GM18502 (cell line): Measurements from ENCODE around the gene SORD.
"Not testable (repeated sequence)": the region's sequence is repeated elsewhere in the genome, so short reads cannot be mapped to it uniquely, and the experiment has no call there.

Source experiments
- ATAC-seq: cut with Tn5 transposase; IDR thresholded peaks from one replicate; pipeline ENCODE4 v1.9.1; 2021; ENCODE audit warnings: mild to moderate bottlenecking; ENCODE audit not compliant: unreplicated experiment, poor library complexity

Gene SORD

DNA sequence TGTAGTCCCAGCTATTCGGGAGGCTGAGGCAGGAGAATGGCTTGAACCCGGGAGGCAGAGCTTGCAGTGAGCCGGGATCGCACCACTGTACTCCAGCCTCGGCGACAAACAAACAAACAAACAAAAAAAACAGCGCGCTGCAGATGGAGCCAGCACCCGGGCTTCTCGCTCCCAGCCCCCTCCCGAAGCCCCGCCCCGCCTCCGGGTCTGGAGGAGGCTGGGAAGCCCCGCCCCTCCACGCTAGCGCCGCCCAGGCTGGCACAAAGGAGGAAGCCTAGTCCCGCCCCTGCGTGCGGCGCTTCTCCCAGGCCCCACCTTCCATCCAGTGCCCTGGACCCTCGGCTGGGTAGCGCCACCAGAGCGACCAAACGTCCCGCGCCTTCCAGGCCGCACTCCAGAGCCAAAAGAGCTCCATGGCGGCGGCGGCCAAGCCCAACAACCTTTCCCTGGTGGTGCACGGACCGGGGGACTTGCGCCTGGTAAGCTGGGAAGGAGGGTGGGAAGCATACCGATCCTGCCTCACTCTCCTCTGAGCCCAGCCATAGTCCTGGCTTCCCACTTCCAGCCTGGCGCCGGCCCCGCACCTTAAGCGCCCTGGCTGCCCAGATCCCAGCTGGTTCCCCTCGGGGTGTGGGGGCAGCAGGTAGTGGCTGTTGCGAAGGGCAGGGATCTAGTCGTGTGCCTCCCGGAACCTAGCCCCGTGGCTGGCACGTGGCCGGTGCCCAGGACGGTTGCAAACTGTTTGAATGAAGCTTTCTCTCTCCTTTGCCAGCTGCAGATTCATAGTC is at the start of gene SORD:
TSS of gene SORD (plus strand) at position 325 of the 788 bp plus-strand sequence. CDS start at position 414, 89 bp downstream.
- peak; percentile 95 for ATAC-seq

DNA sequence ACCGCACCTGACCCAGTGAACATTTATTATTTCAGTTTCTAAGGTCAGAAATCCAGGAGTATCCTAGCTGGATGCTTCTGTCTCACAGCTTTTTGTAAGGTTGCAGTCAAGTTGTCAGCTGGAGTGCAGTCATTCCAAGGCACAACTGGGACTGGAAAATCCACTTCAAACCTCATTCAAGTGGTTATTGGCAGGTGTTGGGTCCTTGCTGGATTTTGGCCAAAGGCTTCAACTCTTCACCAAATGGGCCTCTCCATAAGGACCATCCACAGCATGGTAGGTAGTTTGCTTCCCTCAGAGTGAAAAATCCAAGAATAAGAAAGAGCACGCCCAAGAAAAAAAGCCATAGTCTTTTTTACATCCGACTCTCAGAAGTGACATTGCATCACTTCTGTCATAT is 46.8 kb upstream of the SORD start:
- not testable (repeated sequence) for ATAC-seq

DNA sequence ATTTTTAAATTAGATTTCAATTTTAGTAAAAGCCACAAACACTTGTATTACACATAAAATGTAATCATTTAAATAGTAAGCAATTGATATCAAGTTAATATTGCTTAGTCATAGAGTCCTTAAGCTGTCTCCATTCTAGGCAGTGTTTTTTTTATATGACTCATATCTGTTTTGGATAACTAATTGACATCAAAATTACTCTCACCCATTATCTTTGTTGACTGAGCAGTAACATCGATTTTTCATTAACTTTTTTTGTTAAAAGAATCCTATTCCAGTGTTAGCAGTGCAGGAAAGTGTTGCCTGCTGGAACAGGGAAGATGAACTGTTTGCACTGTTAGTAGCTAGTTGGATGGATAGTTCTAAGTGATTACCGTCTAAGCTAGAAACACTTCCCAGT is 45.2 kb upstream of the SORD start:
- ATAC-seq: not testable (repeated sequence)

DNA sequence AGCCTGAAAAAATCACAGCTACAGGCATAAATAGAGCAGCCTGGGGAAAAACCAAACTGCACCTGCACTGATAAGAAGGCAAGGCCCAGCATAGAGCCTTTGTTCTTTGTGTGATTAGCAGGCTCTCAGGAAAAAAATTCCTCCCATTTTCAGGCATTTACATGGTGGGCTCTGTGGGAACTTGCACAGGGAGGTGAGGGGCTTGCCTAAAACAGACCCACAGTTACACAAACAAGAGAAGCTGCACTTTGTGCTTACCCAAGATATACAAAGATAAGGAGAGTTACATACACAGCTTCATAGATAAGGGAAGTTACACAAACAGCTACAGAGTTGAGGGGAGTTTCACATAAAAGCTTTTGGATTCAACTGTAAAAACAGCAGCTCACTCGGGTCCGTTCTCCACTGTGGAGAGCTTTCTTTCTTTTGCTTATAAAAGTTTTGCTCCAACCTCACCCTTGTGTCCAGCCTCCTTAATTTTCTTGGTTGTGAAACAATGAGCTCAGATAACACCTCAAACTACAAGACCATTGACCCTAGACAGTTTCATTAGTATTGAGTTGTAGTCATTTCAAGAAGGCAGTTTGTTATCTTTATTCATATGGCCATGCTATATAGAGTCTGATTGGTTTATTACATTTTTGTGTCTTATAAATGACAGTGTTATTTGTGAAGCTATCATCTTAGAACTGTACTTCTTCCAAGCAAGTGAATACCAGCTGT is 43.2 kb upstream of the SORD start:
- ATAC-seq: not testable (repeated sequence)

DNA sequence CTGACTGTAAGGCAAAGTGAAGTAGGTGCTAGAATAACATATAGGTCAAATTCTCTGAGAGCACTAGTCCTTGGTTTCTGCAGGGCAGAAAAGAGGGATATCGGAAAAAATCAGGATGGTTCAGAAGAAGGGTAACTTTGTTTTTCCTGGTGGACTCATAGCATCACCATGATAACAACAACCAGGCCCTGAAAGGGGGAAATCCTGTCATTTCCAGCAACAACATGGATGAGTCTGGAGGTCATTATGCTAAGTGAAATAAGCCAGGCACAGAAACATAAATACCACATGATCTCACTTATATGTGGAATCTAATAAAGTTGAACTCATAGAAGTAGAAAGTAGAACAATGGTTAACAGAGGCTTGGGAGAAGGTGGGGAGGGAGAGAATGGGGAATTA is 38.9 kb upstream of the SORD start:
- ATAC-seq: not testable (repeated sequence)

DNA sequence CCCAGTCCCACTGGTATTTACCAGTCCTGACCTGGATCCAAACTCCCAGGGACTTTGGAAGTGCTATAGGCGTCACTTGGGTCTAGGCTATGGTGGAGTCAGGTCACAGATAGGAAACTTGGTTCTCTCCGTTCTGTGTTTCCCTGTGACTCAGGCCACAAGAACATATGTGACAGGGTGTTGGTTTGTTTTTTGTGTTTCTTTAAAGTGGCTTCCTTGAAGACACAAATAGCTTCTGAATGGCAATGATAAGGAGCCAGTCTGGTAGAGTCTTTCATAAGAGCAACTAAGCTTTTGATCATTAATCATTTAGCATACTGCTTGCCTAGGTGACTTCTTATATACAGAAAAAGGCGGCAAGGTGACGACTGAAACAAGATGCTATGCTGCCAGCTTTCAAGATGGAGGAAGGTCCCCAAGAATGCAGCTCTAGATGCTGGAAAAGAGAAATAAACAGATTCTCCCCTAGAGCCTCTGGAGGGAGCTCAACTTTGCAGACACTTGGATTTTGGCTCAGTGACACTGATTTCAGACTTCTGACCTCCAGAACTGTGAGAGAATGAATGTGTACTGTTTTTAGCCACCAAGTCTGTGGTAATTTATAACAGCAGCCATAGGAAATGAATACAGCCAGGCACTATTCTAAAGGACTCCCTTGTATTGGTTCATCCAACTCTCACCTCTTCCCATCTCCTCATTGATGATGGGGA is 36.5 kb upstream of the SORD start:
- not testable (repeated sequence) for ATAC-seq

DNA sequence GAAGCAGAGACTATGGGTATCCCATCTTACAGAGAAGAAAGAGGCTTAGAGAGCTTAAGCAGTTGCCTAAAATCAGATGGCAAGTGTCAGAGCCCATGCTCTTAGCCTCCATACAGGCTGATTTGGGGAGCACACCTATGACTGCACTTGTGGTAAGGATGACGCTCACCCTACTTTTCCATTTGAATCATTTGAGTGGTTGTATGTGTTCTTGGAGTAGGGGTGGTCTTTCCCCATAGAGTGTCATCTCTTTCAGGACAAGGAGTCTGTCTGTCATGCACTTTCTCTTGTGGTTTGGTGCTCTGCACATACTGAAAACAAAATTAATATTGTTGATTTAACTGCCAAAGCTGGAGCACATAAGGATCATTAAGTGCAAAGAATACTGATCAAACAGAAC is 35.3 kb upstream of the SORD start:
- not testable (repeated sequence) for ATAC-seq

DNA sequence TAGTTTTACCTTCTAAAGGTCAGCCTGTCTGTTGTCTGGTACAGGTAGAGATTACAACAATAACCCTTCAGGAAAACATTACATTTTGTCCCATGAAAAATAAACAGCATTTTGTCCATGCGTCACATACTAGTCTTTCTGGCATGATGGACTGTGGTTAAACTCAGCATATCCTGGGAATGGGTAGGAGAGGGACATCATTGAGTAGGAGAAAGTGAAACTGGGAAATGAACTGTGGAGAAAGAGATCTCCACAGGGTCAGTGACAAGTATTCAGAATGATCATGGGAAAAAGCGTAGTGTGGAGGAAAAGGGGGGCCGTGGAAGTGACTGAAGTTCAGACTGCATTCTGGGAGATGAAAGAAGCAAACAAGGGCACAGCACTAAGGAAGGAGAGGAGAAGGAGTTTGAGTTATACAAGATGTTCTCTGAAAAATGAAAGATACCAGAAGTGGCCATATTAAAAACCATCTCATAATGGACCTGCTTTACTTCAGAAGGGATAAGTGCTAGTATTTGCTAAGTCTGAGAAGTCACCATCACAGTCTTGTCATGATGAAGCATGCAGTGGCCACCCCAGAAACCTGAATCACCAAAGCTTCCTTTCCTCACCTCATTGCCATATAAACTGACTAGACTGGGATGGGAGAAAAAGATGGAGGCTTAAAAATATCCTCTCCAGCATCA is 34.7 kb upstream of the SORD start:
- ATAC-seq: not testable (repeated sequence)

DNA sequence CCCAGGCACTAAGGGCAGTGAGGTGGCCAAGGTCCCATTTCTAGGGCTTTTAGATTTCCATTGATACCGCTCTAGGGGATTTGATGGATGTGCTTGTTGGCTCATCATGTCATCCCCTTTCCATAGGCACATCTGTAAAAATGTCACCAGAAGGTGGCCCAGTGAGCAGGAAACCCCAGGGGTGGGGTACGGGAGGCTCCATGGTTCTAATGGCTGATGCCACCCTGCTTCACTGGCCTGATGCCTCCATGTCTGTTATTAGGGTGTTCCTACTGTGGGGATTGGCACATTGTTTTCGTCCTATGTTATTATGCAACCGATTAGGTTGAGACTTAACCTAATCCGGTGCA is 34.1 kb upstream of the SORD start:
- not testable (repeated sequence) for ATAC-seq

DNA sequence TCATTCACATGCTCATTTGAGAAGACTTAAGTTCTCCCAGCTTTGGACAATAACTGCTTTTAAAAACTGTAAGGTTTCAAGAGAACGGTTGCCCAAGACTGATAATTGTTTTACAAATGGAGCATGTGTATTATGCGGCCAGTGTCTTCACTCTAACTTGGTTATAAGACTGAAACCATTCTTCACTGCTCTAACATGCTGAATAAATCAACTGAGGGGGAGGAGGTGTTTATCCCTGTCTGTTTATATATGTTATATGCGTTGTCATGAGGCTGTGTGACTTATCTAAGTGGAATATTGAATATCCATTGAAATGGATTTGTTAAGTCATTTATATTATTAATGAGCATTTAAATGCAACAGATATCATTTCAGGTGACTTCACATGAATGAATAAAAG is 25.4 kb upstream of the SORD start:
- not testable (repeated sequence) for ATAC-seq

DNA sequence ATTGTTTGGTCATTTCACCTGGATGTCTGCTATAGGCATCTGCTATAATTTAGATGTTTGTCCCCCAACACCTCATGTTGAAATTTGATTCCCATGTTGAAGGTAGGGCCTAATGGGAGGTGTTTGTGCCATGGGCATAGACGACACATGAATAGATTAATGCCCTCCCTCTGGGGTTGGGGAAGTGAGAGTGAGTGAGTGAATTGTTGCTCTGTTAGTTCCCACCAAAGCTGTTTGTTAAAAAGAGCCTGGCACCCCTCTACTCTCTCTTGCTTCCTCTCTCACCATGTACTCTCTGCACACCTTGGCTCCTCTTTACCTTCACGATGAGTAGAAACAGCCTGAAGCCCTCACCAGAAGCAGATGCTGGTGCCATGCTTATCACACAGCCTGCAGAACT is 23.9 kb upstream of the SORD start:
- ATAC-seq: no peak

DNA sequence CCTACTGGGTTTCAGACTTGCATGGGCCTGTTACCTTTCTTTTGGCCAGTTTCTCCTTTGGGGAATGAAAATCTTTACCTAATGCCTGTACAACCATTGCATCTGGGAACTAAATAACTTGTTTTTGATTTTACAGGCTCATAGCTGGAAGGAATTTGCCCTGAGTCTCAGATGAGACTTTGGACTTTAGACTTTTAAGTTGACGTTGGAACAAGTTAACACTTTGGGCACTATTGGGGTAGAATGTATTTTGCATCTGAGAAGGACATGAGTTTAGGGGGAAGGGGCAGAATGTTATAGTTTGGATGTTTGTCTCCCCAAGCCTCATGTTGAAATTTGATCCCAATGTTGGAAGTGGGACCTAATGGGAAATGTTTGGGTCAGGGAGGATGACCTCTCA is 21.8 kb upstream of the SORD start:
- ATAC-seq: not testable (repeated sequence)

DNA sequence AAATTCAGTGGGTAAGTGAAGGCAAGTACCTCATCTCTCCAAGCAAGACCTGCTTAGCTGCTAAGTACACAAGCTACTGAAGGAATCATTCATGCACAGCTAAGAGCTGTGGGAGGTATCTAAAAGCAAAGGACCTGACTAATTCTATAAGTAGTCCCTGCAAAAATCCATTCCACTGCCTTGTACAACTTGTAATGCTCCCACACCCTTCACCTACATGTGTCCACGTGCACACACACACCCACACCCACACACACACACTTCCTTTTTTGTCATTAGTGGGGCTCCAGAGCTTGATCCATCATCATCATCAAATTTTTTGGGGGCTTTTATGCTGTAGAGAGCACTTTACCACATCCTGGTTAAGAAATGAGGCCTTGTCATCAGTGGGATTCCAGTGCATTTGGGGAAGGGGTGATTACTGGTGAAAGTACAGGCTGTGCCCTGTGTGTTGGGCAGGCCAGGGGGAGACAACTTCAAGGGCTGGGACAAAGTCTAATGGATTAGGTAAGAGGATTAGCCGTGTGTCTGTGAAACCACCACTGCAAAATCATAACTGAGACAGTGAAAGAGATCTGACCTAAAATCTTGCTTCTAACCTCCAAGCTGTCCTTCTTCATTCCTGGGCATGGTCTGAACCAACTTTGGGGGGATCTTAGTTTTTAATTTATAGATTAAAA is 19.1 kb upstream of the SORD start:
- ATAC-seq: not testable (repeated sequence)

DNA sequence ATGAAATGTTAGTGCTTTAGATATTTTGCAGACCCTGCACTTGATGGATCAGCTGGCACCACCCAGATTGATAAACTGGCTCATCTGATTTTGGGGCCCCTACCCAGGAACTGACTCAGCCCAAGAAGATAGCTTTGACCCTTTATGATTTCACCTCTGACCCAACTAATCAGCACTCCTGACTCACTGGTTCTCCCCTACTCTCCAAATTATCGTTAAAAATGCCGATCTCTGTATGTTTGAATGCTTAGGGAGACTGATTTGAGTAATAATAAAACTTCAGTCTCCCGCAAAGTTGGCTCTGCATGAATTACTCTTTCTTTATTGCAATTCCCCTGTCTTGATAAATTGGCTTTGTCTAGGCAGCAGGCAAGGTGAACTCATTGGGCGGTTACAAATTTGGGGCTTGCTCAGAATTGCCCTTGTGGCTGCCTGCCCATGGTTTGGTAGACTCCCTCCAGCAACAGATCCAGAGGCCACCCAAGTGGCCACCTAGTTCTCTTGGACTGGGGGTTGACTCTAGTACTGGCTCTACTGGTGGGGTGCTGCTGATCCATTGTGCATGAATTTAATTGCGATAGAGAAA is 18.3 kb upstream of the SORD start:
- ATAC-seq: not testable (repeated sequence)

DNA sequence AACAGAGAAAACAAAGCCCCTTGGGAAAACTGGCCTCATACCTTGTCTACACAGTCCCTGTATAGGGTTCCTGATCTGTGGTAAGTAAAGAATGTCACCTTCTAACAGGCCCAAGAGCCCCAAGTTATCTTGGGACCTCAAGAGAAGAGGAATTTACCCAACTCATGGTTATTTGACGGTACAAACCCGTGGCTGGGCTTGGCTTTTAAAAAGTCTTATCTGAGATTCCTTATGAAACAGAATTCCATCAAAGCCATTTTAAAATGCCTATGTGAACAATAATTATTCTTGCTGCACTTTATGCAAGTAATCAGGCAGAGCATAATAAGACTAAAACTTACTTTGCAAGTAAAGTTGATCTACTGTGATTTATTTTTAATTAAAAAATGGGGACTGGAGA is 13.9 kb upstream of the SORD start:
- no peak for ATAC-seq

DNA sequence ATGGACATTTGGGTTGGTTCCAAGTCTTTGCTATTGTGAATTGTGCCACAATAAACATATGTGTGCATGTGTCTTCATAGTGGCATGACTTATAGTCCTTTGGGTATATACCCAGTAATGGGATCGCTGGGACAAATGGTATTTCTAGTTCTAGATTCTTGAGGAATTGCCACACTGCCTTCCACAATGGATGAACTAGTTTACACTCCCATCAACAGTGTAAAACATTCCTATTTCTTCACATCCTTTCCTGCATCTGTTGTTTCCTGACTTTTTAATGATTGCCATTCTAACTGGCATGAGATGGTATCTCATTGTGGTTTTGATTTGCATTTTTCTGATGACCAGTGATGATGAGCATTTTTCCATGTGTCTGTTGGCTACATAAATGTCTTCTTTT is 7.9 kb upstream of the SORD start:
- ATAC-seq: not testable (repeated sequence)

DNA sequence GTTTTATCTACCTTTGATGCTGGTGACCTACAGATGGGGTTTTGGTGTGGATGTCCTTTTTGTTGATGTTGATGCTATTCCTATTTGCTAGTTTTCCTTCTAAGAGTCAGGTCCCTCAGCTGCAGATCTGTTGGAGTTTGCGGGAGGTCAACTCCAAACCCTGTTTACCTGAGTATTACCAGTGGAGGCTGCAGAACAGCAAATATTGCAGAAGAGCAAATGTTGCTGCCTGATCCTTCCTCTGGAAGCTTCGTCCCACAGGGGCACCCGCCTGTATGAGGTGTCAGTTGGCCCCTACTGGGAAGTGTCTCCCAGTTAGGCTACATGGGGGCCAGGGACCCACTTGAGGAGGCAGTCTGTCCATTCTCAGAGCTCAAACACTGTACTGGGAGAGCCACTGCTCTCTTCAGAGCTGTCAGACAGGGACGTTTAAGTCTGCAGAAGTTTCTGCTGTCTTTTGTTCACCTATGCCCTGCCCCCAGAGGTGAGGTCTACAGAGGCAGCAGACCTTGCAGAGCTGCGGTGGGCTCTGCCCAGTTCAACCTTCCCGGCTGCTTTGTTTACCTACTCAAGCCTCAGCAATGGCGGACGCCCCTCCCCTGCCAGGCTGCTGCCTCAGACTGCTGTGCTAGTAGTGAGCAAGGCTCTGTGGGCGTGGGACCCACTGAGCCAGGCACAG is 2.6 kb upstream of the SORD start:
- ATAC-seq: not testable (repeated sequence)

DNA sequence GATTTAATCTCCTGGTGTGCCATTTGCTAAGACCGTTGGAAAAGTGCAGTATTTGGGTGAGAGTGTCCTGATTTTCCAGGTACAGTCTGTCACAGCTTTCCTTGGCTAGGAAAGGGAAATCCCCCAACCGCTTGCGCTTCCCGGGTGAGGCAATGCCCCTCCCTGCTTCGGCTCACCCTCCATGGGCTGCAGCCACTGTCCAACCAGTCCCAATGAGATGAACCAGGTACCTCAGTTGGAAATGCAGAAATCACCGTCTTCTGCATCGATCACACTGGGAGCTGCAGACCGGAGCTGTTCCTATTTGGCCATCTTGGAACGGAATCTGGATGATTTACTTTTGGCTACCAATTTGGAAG is 2.1 kb upstream of the SORD start:
- not testable (repeated sequence) for ATAC-seq

DNA sequence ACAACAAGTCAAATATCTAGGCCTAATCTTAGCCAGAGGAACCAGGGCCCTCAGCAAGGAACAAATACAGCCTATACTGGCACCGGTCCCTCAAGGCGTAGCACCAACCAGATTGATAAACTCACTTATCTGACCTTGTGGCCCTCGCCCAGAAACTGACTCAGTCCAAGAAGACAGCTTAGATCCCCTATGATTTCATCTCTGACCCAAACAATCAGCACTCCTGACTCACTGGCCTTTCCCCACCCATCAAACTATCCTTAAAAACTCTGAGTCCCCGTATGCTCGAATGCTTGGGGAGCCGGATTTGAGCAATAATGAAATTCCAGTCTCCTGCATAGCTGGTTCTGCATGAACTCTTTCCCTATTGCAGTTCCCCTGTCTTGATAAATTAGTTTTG is 1.6 kb upstream of the SORD start:
- no peak for ATAC-seq
